ENCODE results near the gene EXOC2. TPM values are rescaled to one million over a fixed set of nuclear protein-coding genes. Genes with fewer than 3 reads are reported as not detected.

EXOC2 gene
- total RNA-seq, 1 experiment from 2014 or later, result 45.7 TPM

- peaks cover 6% of the 10 kb centered on the region for H3K9me3 Mint-ChIP-seq
- ATAC-seq, result no peak
- H3K36me3 Mint-ChIP-seq, result no peaks in the 10 kb centered on the region
- TF ChIP-seq SMAD3 (CRISPR knock-in tag; IDR thresholded peaks at IDR 0.05; ENCODE audit: borderline replicate concordance), result no peak
- no peak for TF ChIP-seq OVOL2 (CRISPR knock-in tag; IDR thresholded peaks at IDR 0.05; ENCODE audit: borderline replicate concordance)
- TF ChIP-seq TEAD4 (CRISPR knock-in tag; IDR thresholded peaks at IDR 0.05), result no peak
- TF ChIP-seq HMGXB4 (CRISPR knock-in tag; IDR thresholded peaks at IDR 0.05), result no peak
- TF ChIP-seq FOXP4 (CRISPR knock-in tag; IDR thresholded peaks at IDR 0.05), result no peak
- TF ChIP-seq, protein P1, sequence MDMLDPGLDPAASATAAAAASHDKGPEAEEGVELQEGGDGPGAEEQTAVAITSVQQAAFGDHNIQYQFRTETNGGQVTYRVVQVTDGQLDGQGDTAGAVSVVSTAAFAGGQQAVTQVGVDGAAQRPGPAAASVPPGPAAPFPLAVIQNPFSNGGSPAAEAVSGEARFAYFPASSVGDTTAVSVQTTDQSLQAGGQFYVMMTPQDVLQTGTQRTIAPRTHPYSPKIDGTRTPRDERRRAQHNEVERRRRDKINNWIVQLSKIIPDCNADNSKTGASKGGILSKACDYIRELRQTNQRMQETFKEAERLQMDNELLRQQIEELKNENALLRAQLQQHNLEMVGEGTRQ (CRISPR knock-in tag; IDR thresholded peaks at IDR 0.05), result no peak
- TF ChIP-seq E2F5 (CRISPR knock-in tag; IDR thresholded peaks at IDR 0.05), result no peak
- TF ChIP-seq, protein P2, sequence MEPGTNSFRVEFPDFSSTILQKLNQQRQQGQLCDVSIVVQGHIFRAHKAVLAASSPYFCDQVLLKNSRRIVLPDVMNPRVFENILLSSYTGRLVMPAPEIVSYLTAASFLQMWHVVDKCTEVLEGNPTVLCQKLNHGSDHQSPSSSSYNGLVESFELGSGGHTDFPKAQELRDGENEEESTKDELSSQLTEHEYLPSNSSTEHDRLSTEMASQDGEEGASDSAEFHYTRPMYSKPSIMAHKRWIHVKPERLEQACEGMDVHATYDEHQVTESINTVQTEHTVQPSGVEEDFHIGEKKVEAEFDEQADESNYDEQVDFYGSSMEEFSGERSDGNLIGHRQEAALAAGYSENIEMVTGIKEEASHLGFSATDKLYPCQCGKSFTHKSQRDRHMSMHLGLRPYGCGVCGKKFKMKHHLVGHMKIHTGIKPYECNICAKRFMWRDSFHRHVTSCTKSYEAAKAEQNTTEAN (CRISPR knock-in tag; IDR thresholded peaks at IDR 0.05), result no peak
- TF ChIP-seq, protein P3, sequence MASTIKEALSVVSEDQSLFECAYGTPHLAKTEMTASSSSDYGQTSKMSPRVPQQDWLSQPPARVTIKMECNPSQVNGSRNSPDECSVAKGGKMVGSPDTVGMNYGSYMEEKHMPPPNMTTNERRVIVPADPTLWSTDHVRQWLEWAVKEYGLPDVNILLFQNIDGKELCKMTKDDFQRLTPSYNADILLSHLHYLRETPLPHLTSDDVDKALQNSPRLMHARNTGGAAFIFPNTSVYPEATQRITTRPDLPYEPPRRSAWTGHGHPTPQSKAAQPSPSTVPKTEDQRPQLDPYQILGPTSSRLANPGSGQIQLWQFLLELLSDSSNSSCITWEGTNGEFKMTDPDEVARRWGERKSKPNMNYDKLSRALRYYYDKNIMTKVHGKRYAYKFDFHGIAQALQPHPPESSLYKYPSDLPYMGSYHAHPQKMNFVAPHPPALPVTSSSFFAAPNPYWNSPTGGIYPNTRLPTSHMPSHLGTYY (CRISPR knock-in tag; IDR thresholded peaks at IDR 0.05), result no peak
- no peak for TF ChIP-seq ESRRA (CRISPR knock-in tag; IDR thresholded peaks at IDR 0.05; ENCODE audit: borderline replicate concordance)
- TF ChIP-seq ZNF671 (CRISPR knock-in tag; IDR thresholded peaks at IDR 0.05), result no peak
- TF ChIP-seq, protein P4, sequence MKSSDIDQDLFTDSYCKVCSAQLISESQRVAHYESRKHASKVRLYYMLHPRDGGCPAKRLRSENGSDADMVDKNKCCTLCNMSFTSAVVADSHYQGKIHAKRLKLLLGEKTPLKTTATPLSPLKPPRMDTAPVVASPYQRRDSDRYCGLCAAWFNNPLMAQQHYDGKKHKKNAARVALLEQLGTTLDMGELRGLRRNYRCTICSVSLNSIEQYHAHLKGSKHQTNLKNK (CRISPR knock-in tag; IDR thresholded peaks at IDR 0.05), result no peak
- no peak for TF ChIP-seq NFE2L1 (CRISPR knock-in tag; IDR thresholded peaks at IDR 0.05)
- no peak for DNase-seq (ENCODE audit: low spot score)
- no peak overlapping the region for H3K27ac Mint-ChIP-seq
- no peak overlapping the region for H3K4me3 Mint-ChIP-seq
- no peaks in the 10 kb centered on the region for H3K27me3 Mint-ChIP-seq (ENCODE audit: low read depth)
- H3K4me1 Mint-ChIP-seq, result 0 out of 2 replicates have a peak, but pooled peaks cover 5% of the 10 kb centered on the region
- POLR2A ChIA-PET, result no interaction called here
- CTCF ChIA-PET, result no interaction called here
Measured at GRCh38 chr6:470901-471448, 222.0 kb downstream of the EXOC2 start.

DNA sequence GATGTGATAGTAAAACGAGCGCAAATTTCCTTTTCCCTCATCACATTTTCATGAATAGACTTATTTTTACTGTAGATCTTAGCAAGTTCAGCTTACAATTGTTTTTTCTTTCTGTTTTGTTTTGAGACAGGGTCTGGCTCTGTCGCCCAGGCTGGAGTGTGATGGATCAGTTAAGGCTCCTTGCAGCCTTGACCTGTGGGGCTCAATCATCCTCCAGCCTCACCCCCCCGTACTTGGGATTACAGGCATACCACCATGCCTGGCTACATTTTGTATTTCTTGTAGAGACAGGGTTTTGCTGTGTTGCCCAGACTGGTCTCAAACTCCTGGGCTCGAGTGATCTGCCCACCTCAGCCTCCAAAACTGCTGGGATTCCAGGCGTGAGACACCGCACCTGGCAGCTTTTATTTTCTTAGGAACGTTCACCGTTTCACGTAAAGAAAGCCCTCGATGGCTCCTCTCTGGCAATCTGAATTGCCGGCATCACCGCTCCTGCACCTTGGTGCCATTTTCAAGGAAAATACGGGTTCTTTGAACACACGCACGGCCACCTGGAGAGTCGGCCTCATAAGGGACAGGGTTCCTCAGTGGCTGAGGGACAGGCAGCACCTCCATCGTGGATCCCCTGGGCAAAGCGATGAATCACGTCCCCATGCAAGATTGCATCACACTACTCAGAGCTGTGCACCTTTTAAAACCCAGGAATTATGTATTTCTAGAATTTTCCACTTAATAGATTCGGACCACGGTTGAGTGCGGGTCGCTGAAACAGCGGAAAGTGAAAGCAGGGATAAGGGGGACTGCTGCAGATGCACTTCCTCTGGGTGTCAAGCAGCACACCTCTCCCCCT is 222.7 kb downstream of the EXOC2 start:
- peaks cover 11% of the 10 kb centered on the region for H3K9me3 Mint-ChIP-seq
- ChIA-PET CTCF (no interaction called here), POLR2A (no interaction called here)
- no peak for DNase-seq (ENCODE audit: low spot score)
- no peak overlapping the region for H3K4me3 Mint-ChIP-seq
- H3K27me3 Mint-ChIP-seq (ENCODE audit: low read depth), result no peaks in the 10 kb centered on the region
- TF ChIP-seq GABPB1 (CRISPR knock-in tag; IDR thresholded peaks at IDR 0.05) (peak; percentile 60), ZNF263 (CRISPR knock-in tag; IDR thresholded peaks at IDR 0.05; ENCODE audit: low read depth) (no peak)
- ATAC-seq, result no peak
- no peaks in the 10 kb centered on the region for H3K36me3 Mint-ChIP-seq
- 0 out of 2 replicates have a peak, but pooled peaks cover 5% of the 10 kb centered on the region for H3K4me1 Mint-ChIP-seq
- H3K27ac Mint-ChIP-seq, result no peak overlapping the region

Measured in WTC11 (cell line).